M059J (cell line): ENCODE results near the gene MAP3K9. TPM values are rescaled to one million over a fixed set of nuclear protein-coding genes. Genes with fewer than 3 reads are reported as not detected.
A peak's percentile ranks its signal among the peaks of the same experiment; 100 is the strongest.
"Not testable (repeated sequence)": the region's sequence is repeated elsewhere in the genome, so short reads cannot be mapped to it uniquely, and the experiment has no call there.

Experiments used
- DNase-seq: peaks from one replicate; pipeline ENCODE4 v3.0.0-alpha.2; 2012; ENCODE audit warnings: low read depth
- total RNA-seq: library from RNA; depleted of rRNA; stranded (reverse); fragments of >200 nt; shearing (Covaris generic); gene quantifications from 2 replicates; pipeline ENCODE4 v1.2.3, GENCODE V29; 2014; rRNA removed

MAP3K9 gene
- total RNA-seq: 3.1 and 5.8 TPM in 2 replicates

GRCh38 chr14:70809225-70810219 is at the start of gene MAP3K9:
Gene MAP3K9, minus strand, starts transcription at chr14:70809513. Its CDS starts 342 bp downstream, at chr14:70809171.
- peak; percentile 97 for DNase-seq

GRCh38 chr14:70858641-70859040 is 49.3 kb upstream of the MAP3K9 start:
- DNase-seq: no peak

- peak; percentile 38 for DNase-seq
These were observed 48.2 kb upstream of the MAP3K9 start for GRCh38 chr14:70857496-70857890.

- DNase-seq: peak; percentile 92
These were observed 47.7 kb upstream of the MAP3K9 start for GRCh38 chr14:70856851-70857495.

- DNase-seq: no peak
These were observed 46.2 kb upstream of the MAP3K9 start for GRCh38 chr14:70855486-70855885.

- DNase-seq: not testable (repeated sequence)
These were observed 44.3 kb upstream of the MAP3K9 start for GRCh38 chr14:70853658-70854057.

- no peak for DNase-seq
These were observed 38.2 kb upstream of the MAP3K9 start for GRCh38 chr14:70847406-70848090.

- no peak for DNase-seq
These were observed 36.3 kb upstream of the MAP3K9 start for GRCh38 chr14:70845601-70846000.

GRCh38 chr14:70842851-70843462 is 33.6 kb upstream of the MAP3K9 start:
- no peak for DNase-seq

GRCh38 chr14:70838076-70838475 is 28.8 kb upstream of the MAP3K9 start:
- no peak for DNase-seq

- DNase-seq: no peak
These were observed 27.6 kb upstream of the MAP3K9 start for GRCh38 chr14:70836946-70837345.

- DNase-seq: no peak
These were observed 24.6 kb upstream of the MAP3K9 start for GRCh38 chr14:70833884-70834283.

GRCh38 chr14:70832561-70833305 is 23.4 kb upstream of the MAP3K9 start:
- peak; percentile 34 for DNase-seq

- DNase-seq: no peak
These were observed 21.9 kb upstream of the MAP3K9 start for GRCh38 chr14:70830998-70831781.

- no peak for DNase-seq
These were observed 18.9 kb upstream of the MAP3K9 start for GRCh38 chr14:70828188-70828587.

GRCh38 chr14:70827752-70828151 is 18.4 kb upstream of the MAP3K9 start:
- DNase-seq: no peak

- peak; percentile 36 for DNase-seq
These were observed 18.0 kb upstream of the MAP3K9 start for GRCh38 chr14:70827347-70827746.

- no peak for DNase-seq
These were observed 14.0 kb upstream of the MAP3K9 start for GRCh38 chr14:70823281-70823680.

GRCh38 chr14:70822530-70823185 is 13.3 kb upstream of the MAP3K9 start:
- DNase-seq: no peak
